ENCODE measurements around the gene PEX26.

DNA sequence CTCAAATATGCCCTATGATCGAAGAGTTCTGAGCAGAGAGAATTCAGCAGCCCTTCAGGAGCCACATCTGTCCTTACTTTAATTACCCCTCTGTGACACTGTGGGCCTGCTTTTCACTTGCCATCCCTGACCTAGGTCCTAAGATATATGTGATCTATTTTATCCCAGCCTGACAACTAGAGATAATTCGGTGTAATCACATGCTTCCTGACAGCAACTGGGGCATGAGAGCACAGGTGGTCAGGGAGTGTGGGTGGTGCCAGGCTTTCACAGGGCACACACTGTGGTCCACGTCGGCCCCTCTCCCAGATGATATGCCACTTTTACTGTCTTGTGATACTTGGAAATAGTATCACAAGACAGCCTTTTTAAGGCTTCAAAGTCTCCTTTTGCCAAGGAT lies 36.7 kb downstream of the PEX26 start:
- TF ChIP-seq, protein P1, sequence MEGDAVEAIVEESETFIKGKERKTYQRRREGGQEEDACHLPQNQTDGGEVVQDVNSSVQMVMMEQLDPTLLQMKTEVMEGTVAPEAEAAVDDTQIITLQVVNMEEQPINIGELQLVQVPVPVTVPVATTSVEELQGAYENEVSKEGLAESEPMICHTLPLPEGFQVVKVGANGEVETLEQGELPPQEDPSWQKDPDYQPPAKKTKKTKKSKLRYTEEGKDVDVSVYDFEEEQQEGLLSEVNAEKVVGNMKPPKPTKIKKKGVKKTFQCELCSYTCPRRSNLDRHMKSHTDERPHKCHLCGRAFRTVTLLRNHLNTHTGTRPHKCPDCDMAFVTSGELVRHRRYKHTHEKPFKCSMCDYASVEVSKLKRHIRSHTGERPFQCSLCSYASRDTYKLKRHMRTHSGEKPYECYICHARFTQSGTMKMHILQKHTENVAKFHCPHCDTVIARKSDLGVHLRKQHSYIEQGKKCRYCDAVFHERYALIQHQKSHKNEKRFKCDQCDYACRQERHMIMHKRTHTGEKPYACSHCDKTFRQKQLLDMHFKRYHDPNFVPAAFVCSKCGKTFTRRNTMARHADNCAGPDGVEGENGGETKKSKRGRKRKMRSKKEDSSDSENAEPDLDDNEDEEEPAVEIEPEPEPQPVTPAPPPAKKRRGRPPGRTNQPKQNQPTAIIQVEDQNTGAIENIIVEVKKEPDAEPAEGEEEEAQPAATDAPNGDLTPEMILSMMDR (IDR thresholded peaks at IDR 0.05) = no peak
- TF ChIP-seq POLR2AphosphoS5 (IDR thresholded peaks at IDR 0.05; ENCODE audit: low read depth, low read length) = no peak
- TF ChIP-seq, protein P2, sequence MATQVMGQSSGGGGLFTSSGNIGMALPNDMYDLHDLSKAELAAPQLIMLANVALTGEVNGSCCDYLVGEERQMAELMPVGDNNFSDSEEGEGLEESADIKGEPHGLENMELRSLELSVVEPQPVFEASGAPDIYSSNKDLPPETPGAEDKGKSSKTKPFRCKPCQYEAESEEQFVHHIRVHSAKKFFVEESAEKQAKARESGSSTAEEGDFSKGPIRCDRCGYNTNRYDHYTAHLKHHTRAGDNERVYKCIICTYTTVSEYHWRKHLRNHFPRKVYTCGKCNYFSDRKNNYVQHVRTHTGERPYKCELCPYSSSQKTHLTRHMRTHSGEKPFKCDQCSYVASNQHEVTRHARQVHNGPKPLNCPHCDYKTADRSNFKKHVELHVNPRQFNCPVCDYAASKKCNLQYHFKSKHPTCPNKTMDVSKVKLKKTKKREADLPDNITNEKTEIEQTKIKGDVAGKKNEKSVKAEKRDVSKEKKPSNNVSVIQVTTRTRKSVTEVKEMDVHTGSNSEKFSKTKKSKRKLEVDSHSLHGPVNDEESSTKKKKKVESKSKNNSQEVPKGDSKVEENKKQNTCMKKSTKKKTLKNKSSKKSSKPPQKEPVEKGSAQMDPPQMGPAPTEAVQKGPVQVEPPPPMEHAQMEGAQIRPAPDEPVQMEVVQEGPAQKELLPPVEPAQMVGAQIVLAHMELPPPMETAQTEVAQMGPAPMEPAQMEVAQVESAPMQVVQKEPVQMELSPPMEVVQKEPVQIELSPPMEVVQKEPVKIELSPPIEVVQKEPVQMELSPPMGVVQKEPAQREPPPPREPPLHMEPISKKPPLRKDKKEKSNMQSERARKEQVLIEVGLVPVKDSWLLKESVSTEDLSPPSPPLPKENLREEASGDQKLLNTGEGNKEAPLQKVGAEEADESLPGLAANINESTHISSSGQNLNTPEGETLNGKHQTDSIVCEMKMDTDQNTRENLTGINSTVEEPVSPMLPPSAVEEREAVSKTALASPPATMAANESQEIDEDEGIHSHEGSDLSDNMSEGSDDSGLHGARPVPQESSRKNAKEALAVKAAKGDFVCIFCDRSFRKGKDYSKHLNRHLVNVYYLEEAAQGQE (IDR thresholded peaks at IDR 0.05; ENCODE audit: insufficient read depth in 1 of 2, low read depth in 2 of 2, low read length in 1 of 2) = no peak
- no peak for TF ChIP-seq TCF7L2 (IDR thresholded peaks at IDR 0.05; ENCODE audit: low read depth, low read length)
